HEK293T (cell line): ENCODE data around the gene KLHL29.

Source experiments
- BHLHE40 ChIP-seq: fragments of 450-650 bp; IDR thresholded peaks from 2 replicates; pipeline ENCODE4 v1.6.1; 2016; ENCODE audit warnings: mild to moderate bottlenecking, moderate library complexity, borderline replicate concordance
- ELF4 ChIP-seq: fragments of 450-650 bp; IDR thresholded peaks from 2 replicates; pipeline ENCODE4 v1.6.1; 2017; ENCODE audit warnings: antibody characterized with exemption
- FOXA1 ChIP-seq: fragments of 450-650 bp; IDR thresholded peaks from 2 replicates; pipeline ENCODE4 v1.6.1; 2016; ENCODE audit warnings: mild to moderate bottlenecking
- FOXK2 ChIP-seq: fragments of 450-650 bp; IDR thresholded peaks from 2 replicates; pipeline ENCODE4 v1.6.1; 2016; ENCODE audit warnings: mild to moderate bottlenecking
- HDGF ChIP-seq: fragments of 450-650 bp; IDR thresholded peaks from 2 replicates; pipeline ENCODE4 v1.6.1; 2017; ENCODE audit warnings: antibody characterized with exemption, borderline replicate concordance
- SP1 ChIP-seq: fragments of 450-650 bp; IDR thresholded peaks from 2 replicates; pipeline ENCODE4 v1.6.1; 2017
- SUZ12 ChIP-seq: fragments of 450-650 bp; IDR thresholded peaks from 2 replicates; pipeline ENCODE4 v1.6.1; 2016; ENCODE audit warnings: mild to moderate bottlenecking
- TF ChIP-seq, protein P1 (sequence below): fragments of 450-650 bp; IDR thresholded peaks from 2 replicates; pipeline ENCODE4 v1.6.1; 2016

DNA sequence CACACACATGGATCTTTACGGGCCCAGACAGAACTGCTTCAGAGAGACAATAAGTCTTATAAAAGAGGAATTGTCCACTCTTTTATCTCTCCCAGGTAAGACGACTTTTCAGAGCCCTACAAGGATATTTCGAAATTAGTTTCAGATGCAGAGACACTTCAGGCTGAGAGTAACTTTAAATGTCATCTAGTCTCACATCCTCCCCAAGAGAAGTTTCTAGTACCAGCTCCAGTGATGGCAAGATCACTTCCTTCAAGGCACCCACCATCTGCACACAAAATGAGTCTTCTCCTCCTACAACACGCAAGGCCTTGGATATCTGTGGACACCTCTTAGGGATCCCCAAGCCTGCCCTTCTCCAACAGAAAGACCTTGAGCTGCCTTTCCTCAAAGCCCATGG, 39.0 kb upstream of the KLHL29 start:
- TF ChIP-seq HDGF = no peak
- TF ChIP-seq SP1 = no peak
- TF ChIP-seq, protein P1, sequence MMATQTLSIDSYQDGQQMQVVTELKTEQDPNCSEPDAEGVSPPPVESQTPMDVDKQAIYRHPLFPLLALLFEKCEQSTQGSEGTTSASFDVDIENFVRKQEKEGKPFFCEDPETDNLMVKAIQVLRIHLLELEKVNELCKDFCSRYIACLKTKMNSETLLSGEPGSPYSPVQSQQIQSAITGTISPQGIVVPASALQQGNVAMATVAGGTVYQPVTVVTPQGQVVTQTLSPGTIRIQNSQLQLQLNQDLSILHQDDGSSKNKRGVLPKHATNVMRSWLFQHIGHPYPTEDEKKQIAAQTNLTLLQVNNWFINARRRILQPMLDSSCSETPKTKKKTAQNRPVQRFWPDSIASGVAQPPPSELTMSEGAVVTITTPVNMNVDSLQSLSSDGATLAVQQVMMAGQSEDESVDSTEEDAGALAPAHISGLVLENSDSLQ = no peak
- no peak for TF ChIP-seq FOXA1
- no peak for TF ChIP-seq BHLHE40
- no peak for TF ChIP-seq SUZ12
- TF ChIP-seq ELF4 = no peak
- TF ChIP-seq FOXK2 = no peak
